A549 (cell line): Measurements from ENCODE around the gene PSMD14.

Source experiments
- CTCF ChIP-seq: fragments of >200 bp; sonication (Bioruptor Twin); formaldehyde crosslinking; IDR thresholded peaks from 3 replicates; pipeline ENCODE4 v1.5.1; 2016
- EP300 ChIP-seq, 2 experiments: fragments of >200 bp; sonication (Bioruptor Twin); formaldehyde crosslinking; IDR thresholded peaks; 2 replicates in 1 of 2; 3 replicates in 1 of 2; pipeline ENCODE4 v1.6.1; 2016 to 2017
- POLR2A ChIP-seq: IDR thresholded peaks from 2 replicates; pipeline ENCODE4 v1.6.1; 2012; ENCODE audit warnings: mild to moderate bottlenecking, low read length
- RCOR1 ChIP-seq: fragments of 150-350 bp; IDR thresholded peaks from 2 replicates; pipeline ENCODE4 v1.6.1; 2014; ENCODE audit warnings: antibody characterized with exemption, low read length, low read depth
- USF2 ChIP-seq: fragments of 450-650 bp; IDR thresholded peaks from 2 replicates; pipeline ENCODE4 v1.6.1; 2014; ENCODE audit warnings: antibody characterized with exemption

- TF ChIP-seq RCOR1 (no peak), POLR2A (no peak), EP300 (IDR thresholded peaks at IDR 0.05) (no peak), USF2 (no peak), CTCF (no peak)
Measured at GRCh38 chr2:161416708-161417437, 108.6 kb downstream of the PSMD14 start.
